GM23248 (cell line): ENCODE measurements around the gene VPS4A. TPM values are rescaled to one million over a fixed set of nuclear protein-coding genes. Genes with fewer than 3 reads are reported as not detected.

Source experiments
- DNase-seq: peaks from one replicate; pipeline ENCODE4 v3.0.0-alpha.2; 2015
- H2AFZ ChIP-seq: fragments of 200-600 bp; sonication (generic); 2 replicates; pipeline ENCODE4 v1.6.1; 2016; ENCODE audit warnings: antibody characterized with exemption
- H3F3A ChIP-seq: fragments of 200-600 bp; sonication (generic); 2 replicates; pipeline ENCODE4 v1.6.1; 2016; ENCODE audit warnings: mild to moderate bottlenecking, antibody characterized with exemption, mixed run types; ENCODE audit not compliant: insufficient read depth
- H3K27ac ChIP-seq: fragments of 200-600 bp; sonication (generic); 2 replicates; pipeline ENCODE4 v1.5.1; 2016; ENCODE audit warnings: mild to moderate bottlenecking
- H3K27me3 ChIP-seq: fragments of 200-600 bp; sonication (generic); replicated peaks from 2 replicates; pipeline ENCODE4 v1.6.1; 2016; ENCODE audit warnings: mild to moderate bottlenecking; ENCODE audit not compliant: insufficient read depth
- H3K36me3 ChIP-seq: fragments of 200-600 bp; sonication (generic); 2 replicates; pipeline ENCODE4 v1.6.1; 2016; ENCODE audit warnings: low read depth, mild to moderate bottlenecking
- H3K4me1 ChIP-seq: fragments of 200-600 bp; sonication (generic); 2 replicates; pipeline ENCODE4 v1.6.1; 2016; ENCODE audit warnings: mild to moderate bottlenecking; ENCODE audit not compliant: insufficient read depth
- H3K4me2 ChIP-seq: fragments of 200-600 bp; sonication (generic); one replicate; pipeline ENCODE4 v1.6.1; 2016; ENCODE audit warnings: mild to moderate bottlenecking; ENCODE audit not compliant: unreplicated experiment
- H3K4me3 ChIP-seq: fragments of 200-600 bp; sonication (generic); 2 replicates; pipeline ENCODE4 v1.5.1; 2016; ENCODE audit warnings: mild to moderate bottlenecking
- H3K79me2 ChIP-seq: fragments of 200-600 bp; sonication (generic); 2 replicates; pipeline ENCODE4 v1.6.1; 2016; ENCODE audit warnings: mild to moderate bottlenecking; ENCODE audit not compliant: insufficient read depth
- H3K9ac ChIP-seq: fragments of 200-600 bp; sonication (generic); 2 replicates; pipeline ENCODE4 v1.6.1; 2016; ENCODE audit warnings: mild to moderate bottlenecking
- H3K9me2 ChIP-seq: fragments of 200-600 bp; sonication (generic); 2 replicates; pipeline ENCODE4 v1.6.1; 2016; ENCODE audit warnings: mixed run types, mild to moderate bottlenecking, moderate library complexity; ENCODE audit not compliant: insufficient read depth
- H3K9me3 ChIP-seq: fragments of 200-600 bp; sonication (generic); one replicate; pipeline ENCODE4 v1.6.1; 2017; ENCODE audit warnings: low read depth
- H4K20me1 ChIP-seq: fragments of 200-600 bp; sonication (generic); 2 replicates; pipeline ENCODE4 v1.6.0; 2016; ENCODE audit not compliant: insufficient read depth
- EZH2 ChIP-seq: fragments of 200-600 bp; sonication (generic); IDR thresholded peaks from 2 replicates; pipeline ENCODE4 v1.6.1; 2018; ENCODE audit warnings: antibody characterized with exemption, mild to moderate bottlenecking; ENCODE audit not compliant: insufficient read depth, poor library complexity, severe bottlenecking
- EZH2phosphoT487 ChIP-seq: fragments of 200-600 bp; sonication (generic); IDR thresholded peaks from 2 replicates; pipeline ENCODE4 v1.6.1; 2018; ENCODE audit warnings: antibody characterized with exemption, moderate library complexity, mild to moderate bottlenecking, low read depth; ENCODE audit not compliant: insufficient read depth
- WGBS, 2 experiments: methylation state at CpG; one replicate each; pipeline ENCODE4 v1.1.6; 2015 to 2017; ENCODE audit warnings: low lambda C conversion rate in 2 of 2, low coverage in 1 of 2; ENCODE audit errors: missing lambda C conversion rate in 2 of 2; 5-methylcytosine and 5-hydroxymethylcytosine counted together
- in situ Hi-C: fragments of 300-500 bp; cut with MboI; formaldehyde crosslinking; loops from 2 replicates; pipeline ENCODE4 v1.15.0; 2020
- polyA plus RNA-seq: library from polyadenylated mRNA; unstranded; fragments of >200 nt; fragmentation: Nextera tagmentation; extraction: Ambion mirVana; gene quantifications from 2 replicates; pipeline ENCODE4 v1.2.1, GENCODE V29; 2016
- total RNA-seq: library from RNA; depleted of rRNA; stranded (reverse); fragments of >200 nt; shearing (Covaris generic); gene quantifications from 2 replicates; pipeline ENCODE4 v1.2.3, GENCODE V29; 2014

Gene VPS4A
- total and polyA plus RNA-seq, 2 experiments from 2014 or later, result 36.5 to 43.8 TPM

DNA sequence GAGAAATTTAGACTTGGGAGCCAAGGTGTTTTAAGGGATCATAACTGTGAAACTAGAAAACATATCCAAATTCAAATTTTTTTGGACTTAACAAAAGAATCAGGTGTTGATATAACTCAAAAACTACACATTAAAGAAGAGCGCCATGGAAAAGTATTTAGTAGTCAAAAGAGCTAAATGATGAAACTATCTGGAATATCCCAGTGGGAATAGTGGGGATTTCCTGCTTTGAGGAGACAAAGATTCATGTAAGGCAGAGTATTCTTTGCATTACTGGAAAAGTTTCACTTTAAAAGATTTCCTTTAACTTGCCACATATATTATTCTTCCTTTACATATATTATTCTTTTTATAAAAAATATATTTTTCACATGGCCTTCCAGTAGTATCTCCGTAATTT lies 40.3 kb upstream of the VPS4A start:
- in situ Hi-C loops, result no loop called here
- Histone ChIP-seq H3K9me3 (no peaks in the 10 kb centered on the region), H3K79me2 (peaks cover 49% of the 10 kb centered on the region), H3K27ac (no peak overlapping the region), H3K4me1 (peaks cover 12% of the 10 kb centered on the region), H3K4me3 (no peak overlapping the region), H3K27me3 (no peaks in the 10 kb centered on the region), H3K9me2 (no peaks in the 10 kb centered on the region), H3K4me2 (no peak overlapping the region), H3K36me3 (peaks cover 14% of the 10 kb centered on the region; the same call in 1 of the 2 replicates), H3F3A (peaks cover 26% of the 10 kb centered on the region), H2AFZ (no peak overlapping the region), H4K20me1 (no peaks in the 10 kb centered on the region), H3K9ac (no peak overlapping the region)
- TF ChIP-seq EZH2phosphoT487, result no peak
- no peak for TF ChIP-seq EZH2
- DNase-seq, result no peak
- 96 to 99% methylated on average over 2 of the region's 2 CpGs for WGBS, 2 experiments

DNA sequence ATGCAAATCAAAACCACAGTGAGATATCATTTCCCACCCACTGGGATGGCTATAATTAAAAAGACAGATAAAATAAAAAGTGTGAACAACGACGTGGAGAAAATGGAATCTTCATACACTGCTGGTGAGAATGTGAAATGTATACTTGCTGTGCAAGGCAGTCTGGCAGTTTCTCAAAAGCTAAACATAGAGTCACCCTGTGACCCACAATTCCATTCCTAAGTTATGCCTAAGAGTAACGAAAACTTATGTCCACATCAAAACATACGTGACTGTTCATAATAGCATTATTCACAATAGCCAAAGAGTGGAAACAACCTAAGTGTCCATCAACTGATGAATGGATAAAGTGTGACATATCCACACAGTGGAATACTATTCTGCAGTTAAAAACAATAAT lies 38.1 kb upstream of the VPS4A start:
- Histone ChIP-seq H3K36me3 (peaks cover 14% of the 10 kb centered on the region; the same call in 1 of the 2 replicates), H3K9me3 (no peaks in the 10 kb centered on the region), H3K27ac (no peak overlapping the region), H2AFZ (no peak overlapping the region), H3K4me1 (peaks cover 30% of the 10 kb centered on the region), H3K4me3 (no peak overlapping the region), H3K27me3 (no peaks in the 10 kb centered on the region), H3F3A (peaks cover 46% of the 10 kb centered on the region), H3K79me2 (peaks cover 36% of the 10 kb centered on the region), H3K4me2 (no peak overlapping the region), H4K20me1 (no peaks in the 10 kb centered on the region), H3K9ac (no peak overlapping the region), H3K9me2 (no peaks in the 10 kb centered on the region)
- peak; percentile 62 for DNase-seq
- WGBS, 2 experiments, result 84 to 86% methylated on average over 4 of the region's 4 CpGs
- TF ChIP-seq EZH2 (no peak), EZH2phosphoT487 (no peak)
- in situ Hi-C loops, result no loop called here

DNA sequence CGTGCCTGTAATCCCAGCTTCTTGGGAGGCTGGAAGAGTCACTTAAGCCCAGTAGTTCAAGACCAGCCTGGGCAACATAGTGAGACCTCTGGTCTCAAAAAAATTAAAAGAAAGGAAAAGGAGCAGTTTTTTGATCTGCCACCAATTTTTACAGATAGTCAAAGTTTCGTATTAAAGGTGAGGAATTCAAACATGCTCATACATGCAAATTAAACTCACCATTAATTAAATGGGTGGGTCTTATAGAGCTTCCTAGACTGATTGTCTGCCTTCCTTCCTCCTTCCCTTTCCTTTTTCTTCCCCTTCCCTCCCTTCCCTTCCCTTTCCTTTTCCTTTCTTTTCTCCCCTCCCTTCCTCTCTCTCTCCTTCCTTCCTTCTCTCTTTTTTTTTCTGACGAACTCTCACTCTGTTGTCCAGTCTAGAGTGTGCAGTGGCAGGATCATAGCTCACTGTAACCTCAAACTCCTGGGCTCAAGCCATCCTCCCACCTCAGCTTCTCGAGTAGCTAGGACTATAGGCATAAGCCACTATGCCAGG lies 36.4 kb upstream of the VPS4A start:
- H4K20me1 ChIP-seq, result no peaks in the 10 kb centered on the region
- peaks cover 48% of the 10 kb centered on the region for H3F3A ChIP-seq
- in situ Hi-C loops, result no loop called here
- peaks cover 34% of the 10 kb centered on the region for H3K79me2 ChIP-seq
- no peaks in the 10 kb centered on the region for H3K27me3 ChIP-seq
- H3K4me3 ChIP-seq, result no peak overlapping the region
- H3K9me3 ChIP-seq, result no peaks in the 10 kb centered on the region
- H2AFZ ChIP-seq, result no peak overlapping the region
- peaks cover 30% of the 10 kb centered on the region for H3K4me1 ChIP-seq
- H3K4me2 ChIP-seq, result peak overlapping the region; percentile 99
- no peaks in the 10 kb centered on the region for H3K9me2 ChIP-seq
- H3K27ac ChIP-seq, result peak overlapping the region; percentile 92
- 0 out of 2 replicates have a peak overlapping the region, but pooled peaks have one; percentile 47 for H3K9ac ChIP-seq
- H3K36me3 ChIP-seq, result peaks cover 14% of the 10 kb centered on the region; the same call in 1 of the 2 replicates
- 85 to 86% methylated on average over 4 of the region's 4 CpGs for WGBS, 2 experiments
- no peak for DNase-seq
- TF ChIP-seq EZH2 (no peak), EZH2phosphoT487 (no peak)

DNA sequence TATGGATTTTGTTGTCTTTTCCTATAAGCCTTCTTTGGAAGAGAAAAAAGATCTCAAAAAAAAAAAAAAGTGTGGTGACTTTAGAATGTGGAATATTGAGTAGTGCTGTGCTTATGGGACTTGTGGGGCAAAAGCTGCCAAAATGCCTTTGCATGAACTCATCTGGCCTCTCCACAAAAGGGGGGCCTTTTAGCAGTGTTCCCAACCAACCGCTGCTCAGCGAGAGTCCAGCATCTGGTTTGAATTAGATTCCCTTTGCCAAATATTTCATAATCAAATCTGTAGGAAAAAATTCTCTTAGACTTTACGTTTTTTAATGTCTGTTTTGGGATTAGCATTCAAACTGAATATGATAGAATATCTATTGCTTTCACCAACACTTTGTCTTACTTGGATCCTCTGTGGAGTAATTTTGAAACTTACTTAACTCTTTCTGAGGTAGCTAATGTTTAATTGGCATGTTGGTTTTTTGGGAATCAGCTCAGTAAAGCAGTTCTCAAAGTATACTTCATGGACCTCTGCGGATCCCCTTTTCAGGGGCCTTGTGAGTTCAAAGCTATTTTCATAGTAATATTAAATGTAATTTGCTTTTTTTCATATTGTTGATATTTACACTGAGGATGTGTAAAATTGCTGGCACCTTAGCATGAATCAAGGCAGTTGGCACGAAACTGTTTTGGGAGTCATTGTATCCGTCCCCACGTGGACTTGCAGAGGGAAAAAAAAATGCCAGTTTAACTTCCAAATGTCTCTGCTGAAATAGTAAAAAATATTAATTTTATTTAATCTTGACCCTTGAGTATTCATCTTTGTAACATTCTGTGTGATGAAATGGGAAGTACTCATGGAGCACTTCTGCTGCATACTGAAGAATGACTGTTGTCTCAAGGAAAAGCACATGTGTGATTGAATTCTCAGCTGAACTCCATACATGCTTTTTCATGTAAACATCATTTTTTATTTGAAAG lies 34.7 kb upstream of the VPS4A start:
- no peak for TF ChIP-seq EZH2
- no peak for TF ChIP-seq EZH2phosphoT487
- Histone ChIP-seq H2AFZ (no peak overlapping the region), H3K27ac (peak overlapping the region; percentile 92), H3K4me1 (peaks cover 30% of the 10 kb centered on the region), H3K9me2 (no peaks in the 10 kb centered on the region), H3F3A (peaks cover 48% of the 10 kb centered on the region), H3K9me3 (no peaks in the 10 kb centered on the region), H3K9ac (peak overlapping the region; percentile 72), H3K4me2 (peak overlapping the region; percentile 99), H3K4me3 (peak overlapping the region; percentile 67), H3K79me2 (peaks cover 39% of the 10 kb centered on the region), H4K20me1 (no peaks in the 10 kb centered on the region), H3K36me3 (peaks cover 8% of the 10 kb centered on the region; the same call in 1 of the 2 replicates), H3K27me3 (no peaks in the 10 kb centered on the region)
- in situ Hi-C loops, result no loop called here
- peak; percentile 99 for DNase-seq
- WGBS, 2 experiments, result 1 to 2% methylated on average over 7 of the region's 7 CpGs
